Suprapubic skin (tissue), 4 donors: ENCODE measurements around the gene FSIP1.

Experiments
- POLR2A ChIP-seq, 2 donors: fragments of 450-650 bp; IDR thresholded peaks; one replicate each; pipeline ENCODE4 v1.6.1; 2017; ENCODE audit warnings: antibody characterized with exemption in 2 of 2, mild to moderate bottlenecking in 2 of 2, moderate library complexity in 2 of 2
- POLR2AphosphoS5 ChIP-seq, 3 donors: sonication (generic); formaldehyde crosslinking; IDR thresholded peaks; one replicate each; pipeline ENCODE4 v1.6.1; 2017; ENCODE audit warnings: antibody characterized with exemption in 3 of 3
- TF ChIP-seq, protein P1 (sequence below), 2 donors: fragments of 200-600 bp in 1 of 2; fragments of 450-650 bp in 1 of 2; sonication (generic) in 1 of 2; IDR thresholded peaks; one replicate each; pipeline ENCODE4 v1.5.1; 2016 to 2019; ENCODE audit warnings: antibody characterized with exemption in 2 of 2, mild to moderate bottlenecking in 1 of 2, moderate library complexity in 1 of 2

- TF ChIP-seq, protein P1, sequence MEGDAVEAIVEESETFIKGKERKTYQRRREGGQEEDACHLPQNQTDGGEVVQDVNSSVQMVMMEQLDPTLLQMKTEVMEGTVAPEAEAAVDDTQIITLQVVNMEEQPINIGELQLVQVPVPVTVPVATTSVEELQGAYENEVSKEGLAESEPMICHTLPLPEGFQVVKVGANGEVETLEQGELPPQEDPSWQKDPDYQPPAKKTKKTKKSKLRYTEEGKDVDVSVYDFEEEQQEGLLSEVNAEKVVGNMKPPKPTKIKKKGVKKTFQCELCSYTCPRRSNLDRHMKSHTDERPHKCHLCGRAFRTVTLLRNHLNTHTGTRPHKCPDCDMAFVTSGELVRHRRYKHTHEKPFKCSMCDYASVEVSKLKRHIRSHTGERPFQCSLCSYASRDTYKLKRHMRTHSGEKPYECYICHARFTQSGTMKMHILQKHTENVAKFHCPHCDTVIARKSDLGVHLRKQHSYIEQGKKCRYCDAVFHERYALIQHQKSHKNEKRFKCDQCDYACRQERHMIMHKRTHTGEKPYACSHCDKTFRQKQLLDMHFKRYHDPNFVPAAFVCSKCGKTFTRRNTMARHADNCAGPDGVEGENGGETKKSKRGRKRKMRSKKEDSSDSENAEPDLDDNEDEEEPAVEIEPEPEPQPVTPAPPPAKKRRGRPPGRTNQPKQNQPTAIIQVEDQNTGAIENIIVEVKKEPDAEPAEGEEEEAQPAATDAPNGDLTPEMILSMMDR (IDR thresholded peaks at IDR 0.05), result no peak
- TF ChIP-seq POLR2AphosphoS5 (IDR thresholded peaks at IDR 0.05), result no peak
- no peak for TF ChIP-seq POLR2A (IDR thresholded peaks at IDR 0.05)
Observed at GRCh38 chr15:39597336-39597735, 185.3 kb downstream of the FSIP1 start.
